H1 (cell line): ENCODE measurements around the gene VPS50. TPM values are rescaled to one million over a fixed set of nuclear protein-coding genes. Genes with fewer than 3 reads are reported as not detected.
A peak's percentile ranks its signal among the peaks of the same experiment; 100 is the strongest.

Experiments
- CTCF ChIA-PET: fragments of 300-600 bp; sonication (Branson Sonifier 250); formaldehyde crosslinking; loops from one replicate; lab custom pipeline; 2021; ENCODE audit not compliant: partially characterized antibody; lab: Charles Lee
- POLR2A ChIA-PET: fragments of 300-600 bp; sonication (Branson Sonifier 250); formaldehyde crosslinking; loops from one replicate; lab custom pipeline; 2021; ENCODE audit warnings: inconsistent platforms; ENCODE audit not compliant: partially characterized antibody; lab: Charles Lee
- DNase-seq, 2 experiments: peaks; one replicate each; pipeline versions ENCODE4 v3.0.0 to v3.0.0-alpha.2; 2010 to 2022; ENCODE audit warnings: low spot score in 2 of 2, low read depth in 1 of 2, mixed read lengths in 1 of 2
- FAIRE-seq: peaks from 2 replicates; lab custom pipeline; 2011; peaks lifted over from hg19 to GRCh38; lab: Jason Lieb, UNC
- H2AFZ ChIP-seq: 2 replicates; pipeline ENCODE4 v1.8.1; 2012; ENCODE audit warnings: low read length, inconsistent platforms
- H2AK5ac ChIP-seq: 2 replicates; pipeline ENCODE4 v1.6.1; 2013; ENCODE audit warnings: low read depth, low read length
- H2BK120ac ChIP-seq: replicated peaks from 2 replicates; pipeline ENCODE3; 2013; ENCODE audit warnings: low read depth, low read length, inconsistent platforms
- H2BK12ac ChIP-seq: 2 replicates; pipeline ENCODE4 v1.6.1; 2013; ENCODE audit warnings: low read depth, low read length
- H2BK15ac ChIP-seq: 2 replicates; pipeline ENCODE4 v1.6.1; 2013; ENCODE audit warnings: low read length
- H2BK20ac ChIP-seq: 2 replicates; pipeline ENCODE4 v1.6.1; 2013; ENCODE audit warnings: low read length
- H2BK5ac ChIP-seq: 2 replicates; pipeline ENCODE4 v1.6.1; 2013; ENCODE audit warnings: low read depth, low read length
- H3K14ac ChIP-seq: 2 replicates; pipeline ENCODE4 v1.6.1; 2013; ENCODE audit warnings: inconsistent platforms; ENCODE audit not compliant: insufficient read length
- H3K18ac ChIP-seq: 2 replicates; pipeline ENCODE4 v1.6.1; 2013; ENCODE audit warnings: low read length; ENCODE audit errors: extremely low read depth
- H3K23ac ChIP-seq: 2 replicates; pipeline ENCODE4 v1.6.1; 2013; ENCODE audit warnings: inconsistent platforms; ENCODE audit not compliant: insufficient read length
- H3K23me2 ChIP-seq: 2 replicates; pipeline ENCODE4 v1.6.1; 2013; ENCODE audit warnings: low read depth, low read length
- H3K27ac ChIP-seq: 2 replicates; pipeline ENCODE4 v1.6.1; 2011; ENCODE audit warnings: low read depth, low read length, inconsistent platforms
- H3K27me3 ChIP-seq, 4 experiments: replicated peaks in 1 of 4; 1 replicate in 1 of 4; 2 replicates in 3 of 4; pipeline versions ENCODE4 v1.6.1 to v1.8.1; 2011 to 2013; ENCODE audit warnings: low read length in 3 of 4, mild to moderate bottlenecking in 3 of 4, inconsistent platforms in 2 of 4, mixed read lengths in 2 of 4, moderate library complexity in 1 of 4; ENCODE audit not compliant: control insufficient read depth in 3 of 4, insufficient read depth in 3 of 4; ENCODE audit errors: extremely low read depth in 1 of 4
- H3K36me3 ChIP-seq, 4 experiments: 2 replicates each; pipeline versions ENCODE4 v1.6.1 to v1.8.1; 2011 to 2013; ENCODE audit warnings: mild to moderate bottlenecking in 4 of 4, low read length in 3 of 4, moderate library complexity in 2 of 4, control low read depth in 1 of 4, inconsistent platforms in 1 of 4; ENCODE audit not compliant: insufficient read depth in 4 of 4, control insufficient read depth in 2 of 4
- H3K4ac ChIP-seq: replicated peaks from 2 replicates; pipeline ENCODE3; 2013; ENCODE audit warnings: low read length, low read depth, mixed read lengths, inconsistent platforms; ENCODE audit not compliant: insufficient read length
- H3K4me1 ChIP-seq, 4 experiments: replicated peaks in 1 of 4; 1 replicate in 1 of 4; 2 replicates in 3 of 4; pipeline versions ENCODE4 v1.6.1 to v1.8.1; 2011 to 2013; ENCODE audit warnings: low read length in 3 of 4, inconsistent platforms in 2 of 4, mixed read lengths in 1 of 4; ENCODE audit not compliant: insufficient read depth in 4 of 4, control insufficient read depth in 3 of 4
- H3K4me2 ChIP-seq, 2 experiments: 2 replicates each; pipeline versions ENCODE4 v1.6.1 to v1.8.1; 2011 to 2013; ENCODE audit warnings: low read depth in 2 of 2, low read length in 2 of 2, control low read depth in 1 of 2, inconsistent platforms in 1 of 2, mild to moderate bottlenecking in 1 of 2; ENCODE audit not compliant: insufficient read depth in 1 of 2
- H3K4me3 ChIP-seq, 4 experiments: fragments of 200-600, 300-600 bp in 1 of 4; sonication (generic), shearing (Covaris generic), sonication (Bioruptor Twin) in 1 of 4; 2 replicates each; pipeline versions ENCODE4 v1.5.1 to v1.8.1; 2011 to 2016; ENCODE audit warnings: low read length in 4 of 4, low read depth in 3 of 4, control low read depth in 2 of 4, inconsistent platforms in 2 of 4, mild to moderate bottlenecking in 2 of 4, mixed read lengths in 1 of 4, moderate library complexity in 1 of 4; ENCODE audit not compliant: insufficient read depth in 2 of 4; ENCODE audit errors: extremely low read depth in 1 of 4
- H3K56ac ChIP-seq: replicated peaks from 2 replicates; pipeline ENCODE3; 2013; ENCODE audit warnings: low read depth, mild to moderate bottlenecking, mixed read lengths, low read length, inconsistent platforms; ENCODE audit not compliant: insufficient read length
- H3K79me1 ChIP-seq: 2 replicates; pipeline ENCODE4 v1.6.1; 2013; ENCODE audit warnings: low read depth, low read length, control low read depth
- H3K79me2 ChIP-seq, 2 experiments: 2 replicates each; pipeline versions ENCODE4 v1.6.1 to v1.8.1; 2012 to 2013; ENCODE audit warnings: low read length in 2 of 2, mild to moderate bottlenecking in 2 of 2, inconsistent platforms in 1 of 2; ENCODE audit not compliant: insufficient read depth in 2 of 2, control insufficient read depth in 1 of 2
- H3K9ac ChIP-seq, 4 experiments: replicated peaks in 1 of 4; 1 replicate in 1 of 4; 2 replicates in 3 of 4; pipeline versions ENCODE4 v1.6.1 to v1.8.1; 2011 to 2013; ENCODE audit warnings: low read depth in 3 of 4, low read length in 3 of 4, control low read depth in 2 of 4, mild to moderate bottlenecking in 2 of 4, moderate library complexity in 2 of 4, inconsistent platforms in 1 of 4; ENCODE audit errors: extremely low read depth in 1 of 4
- H3K9me3 ChIP-seq, 2 experiments: 2 replicates each; pipeline versions ENCODE4 v1.6.1 to v1.8.1; 2012 to 2013; ENCODE audit warnings: mild to moderate bottlenecking in 2 of 2, moderate library complexity in 2 of 2, control low read depth in 1 of 2, inconsistent platforms in 1 of 2, low read depth in 1 of 2, low read length in 1 of 2, mixed read lengths in 1 of 2; ENCODE audit not compliant: insufficient read depth in 2 of 2
- H4K20me1 ChIP-seq, 2 experiments: replicated peaks in 1 of 2; 2 replicates each; pipeline versions ENCODE3 to v1.8.1; 2011 to 2013; ENCODE audit warnings: inconsistent platforms in 2 of 2, low read length in 2 of 2, mild to moderate bottlenecking in 1 of 2; ENCODE audit not compliant: insufficient read depth in 2 of 2, control insufficient read depth in 1 of 2
- H4K5ac ChIP-seq: 2 replicates; pipeline ENCODE4 v1.6.1; 2013; ENCODE audit warnings: low read length, low read depth, mixed read lengths, inconsistent platforms; ENCODE audit not compliant: insufficient read length
- H4K8ac ChIP-seq: 2 replicates; pipeline ENCODE4 v1.8.0; 2013; ENCODE audit warnings: mild to moderate bottlenecking, moderate library complexity, low read length, inconsistent platforms; ENCODE audit not compliant: insufficient read depth; ENCODE audit errors: extremely low read depth
- H4K91ac ChIP-seq: replicated peaks from 2 replicates; pipeline ENCODE3; 2013; ENCODE audit warnings: low read length, mixed read lengths, inconsistent platforms; ENCODE audit not compliant: insufficient read length
- ASH2L ChIP-seq: fragments of 200-600, 300-600 bp; sonication (generic); IDR thresholded peaks from one replicate; pipeline ENCODE4 v1.7.1; 2017; ENCODE audit warnings: low read length
- EGR1 ChIP-seq: IDR thresholded peaks from 2 replicates; pipeline ENCODE4 v1.6.1; 2011; ENCODE audit warnings: low read depth, low read length, borderline replicate concordance
- JUND ChIP-seq: IDR thresholded peaks from 2 replicates; pipeline ENCODE4 v1.6.1; 2011; ENCODE audit warnings: mild to moderate bottlenecking, improper control_type of control experiment, low read length
- KDM1A ChIP-seq: fragments of 200-600, 300-600 bp; sonication (generic); IDR thresholded peaks from 2 replicates; pipeline ENCODE4 v1.7.1; 2016; ENCODE audit warnings: mild to moderate bottlenecking, low read length, borderline replicate concordance
- POLR2A ChIP-seq, 2 experiments: IDR thresholded peaks; 1 replicate in 1 of 2; 2 replicates in 1 of 2; pipeline ENCODE4 v1.6.1; 2011; ENCODE audit warnings: low read depth in 2 of 2, low read length in 2 of 2, mild to moderate bottlenecking in 2 of 2; ENCODE audit errors: control extremely low read depth in 1 of 2
- POLR2AphosphoS5 ChIP-seq: IDR thresholded peaks from 2 replicates; pipeline ENCODE4 v1.6.1; 2011; ENCODE audit warnings: low read depth, low read length
- RAD21 ChIP-seq, 2 experiments: IDR thresholded peaks in 1 of 2; conservative IDR thresholded peaks in 1 of 2; 2 replicates each; pipeline ENCODE4 v1.6.1; 2011; ENCODE audit warnings: low read depth in 2 of 2, low read length in 2 of 2, improper control_type of control experiment in 1 of 2, inconsistent platforms in 1 of 2, mild to moderate bottlenecking in 1 of 2, moderate library complexity in 1 of 2
- RXRA ChIP-seq: IDR thresholded peaks from 2 replicates; pipeline ENCODE4 v1.6.1; 2011; ENCODE audit warnings: low read depth, mild to moderate bottlenecking, low read length, moderate library complexity; ENCODE audit not compliant: insufficient read depth
- SRF ChIP-seq: IDR thresholded peaks from 2 replicates; pipeline ENCODE4 v1.6.1; 2011; ENCODE audit warnings: mild to moderate bottlenecking, low read depth, low read length, moderate library complexity
- TAF1 ChIP-seq: IDR thresholded peaks from 2 replicates; pipeline ENCODE4 v1.6.1; 2011; ENCODE audit warnings: mild to moderate bottlenecking, low read depth, low read length
- WGBS, 2 experiments: shearing (Covaris generic) in 1 of 2; methylation state at CpG; one replicate each; pipeline versions ENCODE4 v1.1.6 to v1.1.7; 2013 to 2015; ENCODE audit warnings: low lambda C conversion rate in 2 of 2, mixed read lengths in 2 of 2, inconsistent platforms in 1 of 2, low coverage in 1 of 2, missing lambda C conversion rate in 1 of 2; ENCODE audit not compliant: insufficient replicate concordance in 2 of 2, insufficient coverage in 1 of 2, insufficient read length in 1 of 2; ENCODE audit errors: extremely low coverage in 1 of 2, missing lambda C conversion rate in 1 of 2; 5-methylcytosine and 5-hydroxymethylcytosine counted together
- polyA plus RNA-seq, 7 experiments: library from polyadenylated mRNA; depleted of rRNA in 3 of 7; stranded (reverse) in 5 of 7; unstranded in 2 of 7; fragments of >200 nt in 5 of 7; fragments of 200-250 nt in 2 of 7; gene quantifications; 1 replicate in 5 of 7; 2 replicates in 1 of 7; 4 replicates in 1 of 7; pipeline versions ENCODE4 v1.2.1 to v1.2.3, GENCODE V29; 2011 to 2013; ENCODE audit warnings: missing spikeins in 2 of 7, mixed read lengths in 2 of 7
- total RNA-seq: library from RNA; stranded (reverse); fragmentation: NEBNext Ultra II Directional; extraction: Animal tissue kit (Norgen Biotek cat#: 25700); gene quantifications from 2 replicates; pipeline ENCODE4 v1.2.1, GENCODE V29; 2021
- TF ChIP-seq, protein P1 (sequence below): IDR thresholded peaks from 2 replicates; pipeline ENCODE4 v1.6.1; 2012; ENCODE audit warnings: inconsistent platforms
- TF ChIP-seq, protein P2 (sequence below), 3 experiments: IDR thresholded peaks; 1 replicate in 2 of 3; 2 replicates in 1 of 3; pipeline versions ENCODE4 v1.5.1 to v1.6.1; 2011; ENCODE audit warnings: low read length in 3 of 3, mild to moderate bottlenecking in 3 of 3, inconsistent platforms in 2 of 3, low read depth in 1 of 3, moderate library complexity in 1 of 3; ENCODE audit not compliant: insufficient read depth in 1 of 3; ENCODE audit errors: control extremely low read depth in 1 of 3

VPS50 gene
- total and polyA plus RNA-seq, 2 of the 8 experiments (the other 6 are each of a cell fraction or from before 2014, with no cell fraction given): 3.7 to 9.3 TPM

DNA sequence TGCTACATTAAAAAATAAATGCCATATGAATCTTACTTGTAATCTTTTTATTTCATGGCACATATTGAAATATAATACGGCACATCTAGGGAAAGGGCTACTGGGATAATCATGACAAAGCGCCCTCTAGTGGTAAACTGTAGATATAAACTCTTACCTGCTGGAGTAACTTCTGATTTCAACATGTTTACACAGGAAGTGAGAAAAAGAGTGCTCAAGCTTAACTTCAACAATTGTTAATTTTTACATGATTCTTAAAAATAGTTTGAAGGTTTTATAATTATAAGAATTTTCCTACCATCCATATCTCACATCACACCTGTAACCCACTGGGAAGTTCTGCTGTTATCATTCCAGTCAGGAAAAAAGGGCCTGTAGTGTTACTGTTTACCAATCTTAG is 3.9 kb upstream of the VPS50 start:
- no peak overlapping the region for H3K9ac ChIP-seq
- H3K18ac ChIP-seq: no peak overlapping the region
- H3K36me3 ChIP-seq: no peaks in the 10 kb centered on the region
- H4K5ac ChIP-seq: no peak overlapping the region
- H4K91ac ChIP-seq: no peak overlapping the region
- H4K20me1 ChIP-seq: no peaks in the 10 kb centered on the region
- FAIRE-seq (peak; percentile 19), DNase-seq (no peak)
- no peak overlapping the region for H3K4me3 ChIP-seq
- WGBS, 2 experiments: 36% methylated on average over 2 of the region's 2 CpGs; no CpG with 5 or more reads in 1 of the 2 experiments
- H2BK120ac ChIP-seq: no peak overlapping the region
- no peak overlapping the region for H2AK5ac ChIP-seq
- no peaks in the 10 kb centered on the region for H3K27me3 ChIP-seq
- H2BK5ac ChIP-seq: no peak overlapping the region
- no peak overlapping the region for H3K56ac ChIP-seq
- H3K23ac ChIP-seq: no peak overlapping the region
- H3K4me1 ChIP-seq: no peaks in the 10 kb centered on the region
- POLR2A ChIA-PET: no interaction called here
- no peak overlapping the region for H2AFZ ChIP-seq
- H3K14ac ChIP-seq: no peak overlapping the region
- no peak overlapping the region for H3K4me2 ChIP-seq
- no peak overlapping the region for H4K8ac ChIP-seq
- no peak overlapping the region for H2BK12ac ChIP-seq
- no peak overlapping the region for H3K4ac ChIP-seq
- no peak overlapping the region for H2BK15ac ChIP-seq
- no peak overlapping the region for H3K27ac ChIP-seq
- H2BK20ac ChIP-seq: no peak overlapping the region
- no peaks in the 10 kb centered on the region for H3K9me3 ChIP-seq
- peaks cover 4% of the 10 kb centered on the region; the same call in 1 of the 2 replicates for H3K23me2 ChIP-seq
- CTCF ChIA-PET: interaction anchor here (0.6 to 4.9 kb wide), 23 partner anchors 8 to 713 kb away, joined by 3 to 38 read pairs (median 5); no protein-coding TSS in a partner anchor
- no peaks in the 10 kb centered on the region; the same call in 1 of the 2 replicates for H3K79me1 ChIP-seq
- peaks cover 0 to 7% of the 10 kb centered on the region in 2 experiments; a peak in 1 of 4 replicates for H3K79me2 ChIP-seq
- no peak for TF ChIP-seq JUND
- TF ChIP-seq, protein P1, sequence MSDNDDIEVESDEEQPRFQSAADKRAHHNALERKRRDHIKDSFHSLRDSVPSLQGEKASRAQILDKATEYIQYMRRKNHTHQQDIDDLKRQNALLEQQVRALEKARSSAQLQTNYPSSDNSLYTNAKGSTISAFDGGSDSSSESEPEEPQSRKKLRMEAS: no peak
- TF ChIP-seq POLR2A (IDR thresholded peaks at IDR 0.05; ENCODE audit: control extremely low read depth in 1 of 2, low read depth in 2 of 2, low read length in 2 of 2): no peak
- no peak for TF ChIP-seq KDM1A
- TF ChIP-seq, protein P2, sequence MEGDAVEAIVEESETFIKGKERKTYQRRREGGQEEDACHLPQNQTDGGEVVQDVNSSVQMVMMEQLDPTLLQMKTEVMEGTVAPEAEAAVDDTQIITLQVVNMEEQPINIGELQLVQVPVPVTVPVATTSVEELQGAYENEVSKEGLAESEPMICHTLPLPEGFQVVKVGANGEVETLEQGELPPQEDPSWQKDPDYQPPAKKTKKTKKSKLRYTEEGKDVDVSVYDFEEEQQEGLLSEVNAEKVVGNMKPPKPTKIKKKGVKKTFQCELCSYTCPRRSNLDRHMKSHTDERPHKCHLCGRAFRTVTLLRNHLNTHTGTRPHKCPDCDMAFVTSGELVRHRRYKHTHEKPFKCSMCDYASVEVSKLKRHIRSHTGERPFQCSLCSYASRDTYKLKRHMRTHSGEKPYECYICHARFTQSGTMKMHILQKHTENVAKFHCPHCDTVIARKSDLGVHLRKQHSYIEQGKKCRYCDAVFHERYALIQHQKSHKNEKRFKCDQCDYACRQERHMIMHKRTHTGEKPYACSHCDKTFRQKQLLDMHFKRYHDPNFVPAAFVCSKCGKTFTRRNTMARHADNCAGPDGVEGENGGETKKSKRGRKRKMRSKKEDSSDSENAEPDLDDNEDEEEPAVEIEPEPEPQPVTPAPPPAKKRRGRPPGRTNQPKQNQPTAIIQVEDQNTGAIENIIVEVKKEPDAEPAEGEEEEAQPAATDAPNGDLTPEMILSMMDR (IDR thresholded peaks at IDR 0.05; ENCODE audit: control extremely low read depth in 1 of 3, insufficient read depth in 1 of 3, low read depth in 1 of 3, low read length in 3 of 3): peak in 2 of 3 experiments; percentile 34 to 60; a peak in 2 of 4 replicates
- TF ChIP-seq EGR1: no peak
- no peak for TF ChIP-seq POLR2AphosphoS5
- peak; percentile 46 to 50; a peak in 3 of 4 replicates for TF ChIP-seq RAD21 (IDR thresholded peaks at IDR 0.05 in 1 of 2, conservative IDR thresholded peaks at IDR 0.05 in 1 of 2; ENCODE audit: low read depth in 2 of 2, low read length in 2 of 2)
- no peak for TF ChIP-seq ASH2L
- TF ChIP-seq TAF1: no peak
- no peak for TF ChIP-seq SRF
- TF ChIP-seq RXRA: no peak
